ENCODE measurements around the gene SYT13. TPM values are rescaled to one million over a fixed set of nuclear protein-coding genes. Genes with fewer than 3 reads are reported as not detected.

Gene SYT13
- total and polyA plus RNA-seq, 2 donors (not counting 3 experiments of a cell fraction or from before 2014, with no cell fraction given) = not detected

DNA sequence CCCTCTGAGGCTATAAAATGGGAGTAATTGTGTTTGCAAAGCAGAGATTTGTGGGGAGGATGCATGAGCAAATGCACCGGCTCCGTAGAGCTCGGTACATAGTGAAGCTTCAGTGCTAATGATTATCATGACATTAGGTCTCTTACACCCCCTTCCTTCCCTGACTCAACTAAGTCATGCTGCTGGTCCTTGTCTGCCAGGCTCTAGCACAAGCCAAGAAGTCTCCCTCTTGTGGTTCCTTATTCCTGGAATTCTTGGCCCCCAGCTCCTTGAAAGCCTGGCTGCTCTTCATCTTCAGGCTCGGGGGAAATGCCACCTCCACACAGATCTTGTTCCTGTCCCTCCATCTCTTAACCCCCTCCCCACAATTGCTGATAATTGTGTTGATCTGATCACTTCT lies 45.7 kb upstream of the SYT13 start:
- Histone ChIP-seq H3K9me1 (replicated peaks; ENCODE audit: control insufficient read depth, extremely low read depth, insufficient read depth, low read length) (no peaks in the 10 kb centered on the region), H3K9ac (replicated peaks; ENCODE audit: extremely low read depth, insufficient read depth, low read length) (no peak overlapping the region), H3K9me3 (replicated peaks; ENCODE audit: control insufficient read depth, insufficient read depth, low read length) (no peaks in the 10 kb centered on the region), H3K27me3 (ENCODE audit: control insufficient read depth in 2 of 2, insufficient read depth in 2 of 2, low read length in 2 of 2) (peaks cover 1 to 3% of the 10 kb centered on the region in 2 experiments), H2AFZ (ENCODE audit: low read depth, low read length) (no peak overlapping the region), H3K4me1 (ENCODE audit: control insufficient read depth, extremely low read depth, insufficient read depth, low read length) (peaks cover 10% of the 10 kb centered on the region), H3K36me3 (ENCODE audit: control insufficient read depth in 2 of 2, extremely low read depth in 1 of 2, insufficient read depth in 2 of 2, low read length in 2 of 2) (no peaks in the 10 kb centered on the region), H3K4me3 (replicated peaks in 1 of 3; ENCODE audit: insufficient read depth in 1 of 3, low read depth in 1 of 3, low read length in 3 of 3) (no peak overlapping the region), H3K4me2 (ENCODE audit: insufficient read depth, low read length) (no peak overlapping the region), H4K20me1 (replicated peaks; ENCODE audit: control insufficient read depth, extremely low read depth, insufficient read depth, low read length) (no peaks in the 10 kb centered on the region), H3K79me2 (ENCODE audit: control insufficient read depth, insufficient read depth, low read length) (no peaks in the 10 kb centered on the region), H3K27ac (ENCODE audit: insufficient read depth, low read depth, low read length) (no peak overlapping the region)
- dilution Hi-C loops (cut with MboI; ENCODE audit: extremely low pct_ligation_motif_present, low sequenced_read_pairs) (loop anchor here (5.0 kb wide), 1 partner anchor 220 kb away; no protein-coding TSS in a partner anchor), intact Hi-C loops (cut with micrococcal nuclease) (loop anchor here (1.0 kb wide), 5 partner anchors 39 to 396 kb away; no protein-coding TSS in a partner anchor)
- ChIA-PET POLR2A (no interaction called here), CTCF (interaction anchor here (0.7 to 5.3 kb wide), 8 partner anchors 9 to 440 kb away, joined by 3 to 55 read pairs (median 5); no protein-coding TSS in a partner anchor)
- no peak for FAIRE-seq
- BruUV-seq (replicated peaks) = no TSS peak
- no peak for TF ChIP-seq JUN (IDR thresholded peaks at IDR 0.05; ENCODE audit: borderline replicate concordance, insufficient read depth, insufficient read length, low read depth)
- no peak for TF ChIP-seq POLR2A (IDR thresholded peaks at IDR 0.05; ENCODE audit: low read depth, low read length)
- TF ChIP-seq, protein P1, sequence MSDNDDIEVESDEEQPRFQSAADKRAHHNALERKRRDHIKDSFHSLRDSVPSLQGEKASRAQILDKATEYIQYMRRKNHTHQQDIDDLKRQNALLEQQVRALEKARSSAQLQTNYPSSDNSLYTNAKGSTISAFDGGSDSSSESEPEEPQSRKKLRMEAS (IDR thresholded peaks at IDR 0.05; ENCODE audit: insufficient read depth, insufficient read length) = no peak
- TF ChIP-seq MYC (IDR thresholded peaks at IDR 0.05; ENCODE audit: low read depth, low read length) = no peak
- TF ChIP-seq, protein P2, sequence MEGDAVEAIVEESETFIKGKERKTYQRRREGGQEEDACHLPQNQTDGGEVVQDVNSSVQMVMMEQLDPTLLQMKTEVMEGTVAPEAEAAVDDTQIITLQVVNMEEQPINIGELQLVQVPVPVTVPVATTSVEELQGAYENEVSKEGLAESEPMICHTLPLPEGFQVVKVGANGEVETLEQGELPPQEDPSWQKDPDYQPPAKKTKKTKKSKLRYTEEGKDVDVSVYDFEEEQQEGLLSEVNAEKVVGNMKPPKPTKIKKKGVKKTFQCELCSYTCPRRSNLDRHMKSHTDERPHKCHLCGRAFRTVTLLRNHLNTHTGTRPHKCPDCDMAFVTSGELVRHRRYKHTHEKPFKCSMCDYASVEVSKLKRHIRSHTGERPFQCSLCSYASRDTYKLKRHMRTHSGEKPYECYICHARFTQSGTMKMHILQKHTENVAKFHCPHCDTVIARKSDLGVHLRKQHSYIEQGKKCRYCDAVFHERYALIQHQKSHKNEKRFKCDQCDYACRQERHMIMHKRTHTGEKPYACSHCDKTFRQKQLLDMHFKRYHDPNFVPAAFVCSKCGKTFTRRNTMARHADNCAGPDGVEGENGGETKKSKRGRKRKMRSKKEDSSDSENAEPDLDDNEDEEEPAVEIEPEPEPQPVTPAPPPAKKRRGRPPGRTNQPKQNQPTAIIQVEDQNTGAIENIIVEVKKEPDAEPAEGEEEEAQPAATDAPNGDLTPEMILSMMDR (IDR thresholded peaks at IDR 0.05; ENCODE audit: extremely low read depth in 1 of 2, insufficient read depth in 1 of 2, low read depth in 1 of 2, low read length in 2 of 2) = no peak
- no peak for TF ChIP-seq EZH2 (IDR thresholded peaks at IDR 0.05; ENCODE audit: borderline replicate concordance, low read depth, low read length, severe bottlenecking)
- no peak for TF ChIP-seq FOS (IDR thresholded peaks at IDR 0.05; ENCODE audit: borderline replicate concordance, insufficient read depth, low read length)
- TF ChIP-seq POLR2AphosphoS5 (IDR thresholded peaks at IDR 0.05; ENCODE audit: insufficient read depth, low read depth, low read length) = no peak
- TF ChIP-seq GATA2 (IDR thresholded peaks at IDR 0.05; ENCODE audit: insufficient read depth, insufficient read length, low read depth, low read length) = no peak
- DNase-seq (ENCODE audit: low read depth, low spot score) = no peak
